ENCODE measurements around the gene ERLIN1. TPM values are rescaled to one million over a fixed set of nuclear protein-coding genes. Genes with fewer than 3 reads are reported as not detected.

Gene ERLIN1
- total RNA-seq, 1 experiment from 2014 or later: 42.5 TPM

DNA sequence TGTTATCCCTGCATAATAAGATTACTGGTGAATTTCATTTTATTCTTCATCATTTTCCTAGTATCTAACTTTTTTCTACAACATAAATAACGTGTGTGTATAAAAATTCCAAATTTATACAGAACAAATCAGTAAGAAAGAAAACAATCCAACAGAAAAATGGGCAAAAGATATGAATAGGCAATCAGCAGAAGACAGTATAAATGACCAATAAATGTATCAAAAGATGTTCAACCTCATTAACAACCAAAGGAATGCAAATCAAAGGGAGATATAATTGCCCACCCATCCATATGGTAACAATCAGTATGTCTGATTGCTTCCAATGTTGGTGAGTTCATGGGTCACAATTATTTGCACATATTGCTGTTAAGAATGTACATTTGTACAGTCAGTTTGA, 13.5 kb downstream of the ERLIN1 start:
- DNase-seq (ENCODE audit: low spot score): no peak

DNA sequence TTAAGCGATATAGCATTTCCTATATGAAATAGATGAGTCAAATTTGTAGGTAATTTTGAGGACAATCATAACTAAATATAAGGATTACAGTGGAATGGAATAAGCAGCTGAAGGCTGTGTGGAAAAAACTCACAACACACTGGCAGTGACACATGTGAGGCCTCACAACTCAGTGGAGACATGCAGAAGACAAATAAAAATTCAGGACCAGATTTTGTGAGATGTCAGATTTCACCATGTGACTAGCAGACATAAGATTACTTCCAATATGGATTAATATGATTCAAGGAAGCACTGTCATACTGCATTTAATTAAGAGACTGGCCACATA, 17.6 kb downstream of the ERLIN1 start:
- DNase-seq (ENCODE audit: low spot score): no peak

DNA sequence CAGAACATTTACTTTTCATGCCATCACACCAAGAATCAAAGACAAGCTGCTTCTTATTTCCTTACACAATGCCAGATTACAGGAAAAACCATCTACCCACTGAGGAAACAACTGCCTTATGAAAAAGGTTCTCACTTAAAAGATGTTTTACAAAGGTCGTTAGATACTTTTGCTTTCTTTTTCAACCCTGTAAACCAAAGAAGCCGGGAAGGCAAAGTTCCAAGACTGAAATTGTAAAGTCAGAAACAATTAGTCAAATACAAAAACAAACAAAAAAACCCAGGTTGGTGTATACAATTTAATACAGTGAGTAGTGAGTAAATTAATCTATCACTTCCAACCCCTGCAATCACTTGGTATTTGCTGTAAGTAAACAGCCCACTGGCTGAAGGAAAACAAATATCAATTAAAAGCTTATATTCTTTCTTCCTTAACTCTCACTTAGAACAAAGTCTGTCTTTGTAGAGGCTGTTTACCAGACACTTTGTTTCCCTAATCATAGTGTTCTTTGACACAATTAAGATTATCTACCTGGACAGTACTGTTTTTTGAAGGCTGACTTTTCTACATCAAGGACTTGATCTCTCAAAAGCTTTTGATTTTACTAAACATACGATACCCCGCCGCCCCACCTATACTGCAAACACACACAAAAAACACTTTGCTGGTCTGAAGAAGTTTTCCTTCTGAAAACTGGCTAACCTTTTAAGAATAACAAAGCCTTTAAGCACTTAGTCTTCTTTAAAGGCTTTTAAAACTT, 18.1 kb downstream of the ERLIN1 start:
- no peak for DNase-seq (ENCODE audit: low spot score)

DNA sequence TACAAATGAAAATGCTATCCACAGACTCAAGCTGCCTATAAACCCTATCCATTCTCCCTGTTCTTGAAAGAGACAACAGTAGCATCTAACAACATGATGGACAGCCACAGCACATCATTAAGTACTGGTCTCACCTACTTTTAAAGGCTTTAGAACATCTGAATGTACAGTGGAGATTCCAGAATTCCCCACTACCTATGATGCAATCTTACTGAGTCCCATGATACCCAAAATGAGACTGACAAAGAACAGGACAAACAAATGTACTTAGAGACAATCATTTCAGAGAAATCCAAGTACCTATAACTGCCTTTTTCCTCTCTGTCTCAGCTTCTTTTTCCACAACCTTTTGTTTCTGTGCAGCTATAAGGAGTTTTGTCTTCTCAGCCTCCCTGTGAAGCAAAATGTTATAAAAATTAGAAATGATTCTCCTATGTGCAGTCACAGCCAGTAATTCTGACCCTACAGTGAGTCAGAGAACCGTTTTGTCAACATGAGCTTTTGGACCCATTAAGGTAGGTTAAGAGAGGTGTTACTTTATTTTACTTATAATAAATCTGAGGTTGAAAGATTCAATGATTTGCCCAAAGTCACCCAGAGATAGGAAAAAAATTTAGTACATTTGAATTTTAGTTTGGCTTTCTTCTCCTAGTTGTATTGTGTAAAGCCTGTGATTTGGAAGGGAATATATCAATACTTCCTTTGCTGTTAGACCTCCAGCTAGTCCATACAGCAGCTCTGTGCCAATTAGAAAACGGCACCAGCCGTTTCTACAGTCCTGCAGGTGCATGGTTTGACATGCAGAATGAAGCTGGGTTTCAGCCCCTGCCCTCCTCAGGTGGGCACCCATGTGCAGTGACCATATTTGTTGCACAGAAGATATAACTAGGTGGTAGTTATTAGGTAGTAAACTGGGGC, 21.9 kb downstream of the ERLIN1 start:
- no peak for DNase-seq (ENCODE audit: low spot score)

DNA sequence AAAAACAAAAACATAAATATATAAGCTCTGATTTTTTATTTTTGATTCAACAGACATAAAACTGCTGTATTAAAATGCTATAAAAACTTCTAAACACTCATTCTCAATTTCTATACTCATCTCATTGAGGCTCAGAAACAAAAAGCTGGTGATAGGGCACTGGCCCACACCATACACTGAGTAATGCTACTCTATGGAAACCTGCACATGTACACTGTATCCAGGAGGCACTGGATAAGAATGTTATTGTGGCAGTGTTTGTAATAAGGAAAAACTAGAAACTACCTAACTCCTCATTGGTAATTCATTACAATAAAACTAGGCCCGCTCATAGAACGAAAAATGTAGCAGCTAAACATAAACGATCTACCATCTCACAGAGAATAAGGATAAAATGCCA, 23.1 kb downstream of the ERLIN1 start:
- DNase-seq (ENCODE audit: low spot score): no peak

DNA sequence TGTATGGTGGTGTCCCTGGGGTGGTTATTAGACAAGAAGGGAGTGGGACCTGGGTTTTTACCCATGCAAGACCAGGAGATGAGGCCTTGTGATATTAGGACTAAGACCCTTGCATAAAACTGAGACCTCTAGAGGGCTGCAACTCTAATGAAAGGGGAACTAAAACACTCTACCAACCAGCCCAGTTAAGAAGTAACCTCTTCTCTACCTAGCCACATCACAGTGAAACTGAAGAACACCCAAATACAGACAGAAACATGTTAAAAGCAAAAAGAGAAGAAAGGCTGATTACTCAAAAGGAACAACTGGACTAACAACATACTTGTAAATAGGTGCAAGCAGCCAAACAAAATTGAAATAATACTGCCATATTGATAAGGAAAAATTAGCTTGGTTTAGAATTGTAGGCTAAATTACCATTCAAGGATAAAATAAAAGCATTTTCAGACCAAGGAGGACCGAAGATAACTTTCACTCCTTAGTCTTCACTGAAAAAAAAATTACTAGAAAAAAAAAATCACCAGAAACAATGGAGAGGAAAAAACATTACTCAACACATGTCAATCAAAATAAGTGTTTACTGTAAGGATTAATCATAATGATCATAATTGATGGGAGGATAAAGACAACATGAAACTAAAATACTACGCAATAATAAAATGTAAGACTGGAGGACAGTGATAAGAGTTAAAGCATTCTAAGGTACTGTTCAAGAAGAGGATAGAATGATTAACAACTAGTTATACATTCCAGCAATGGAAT, 27.6 kb downstream of the ERLIN1 start:
- DNase-seq (ENCODE audit: low spot score): no peak

DNA sequence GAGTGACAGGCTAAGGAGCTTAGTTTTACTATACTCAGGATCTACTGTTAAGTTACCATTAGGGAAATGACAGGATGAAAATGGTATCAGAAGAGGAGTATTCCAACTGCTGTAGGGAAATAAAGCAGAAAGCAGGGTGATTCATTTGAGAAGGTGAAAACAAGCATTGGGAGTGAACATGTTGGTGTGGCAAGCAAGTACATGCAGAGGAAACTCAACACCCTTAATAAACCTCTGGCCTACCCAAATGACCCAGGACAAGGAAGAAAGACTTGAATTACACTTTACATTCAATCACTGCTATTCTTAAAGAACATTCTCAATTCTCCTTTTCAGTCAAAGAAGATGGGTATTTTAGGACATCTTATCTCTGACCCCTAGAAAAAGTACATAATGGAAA, 28.7 kb downstream of the ERLIN1 start:
- no peak for DNase-seq (ENCODE audit: low spot score)

DNA sequence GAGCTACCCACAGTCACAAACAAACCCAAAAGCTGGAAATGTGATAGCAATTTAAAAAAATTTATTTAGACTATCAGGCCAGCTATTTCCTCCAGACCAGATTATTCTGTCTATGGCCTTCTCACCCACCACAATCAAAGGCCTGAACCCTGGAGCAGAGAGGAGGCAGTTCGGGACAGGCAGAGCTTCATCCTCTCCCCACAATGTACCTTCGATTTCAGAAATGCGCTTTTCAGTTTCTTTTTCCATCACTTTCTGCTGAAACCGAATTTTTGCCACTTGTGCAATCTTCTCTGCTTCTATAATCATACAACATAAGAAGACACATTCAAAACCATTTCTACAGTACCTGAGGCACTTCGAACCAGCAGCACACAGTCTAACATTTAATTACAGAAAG, 29.9 kb downstream of the ERLIN1 start:
- DNase-seq (ENCODE audit: low spot score): no peak

DNA sequence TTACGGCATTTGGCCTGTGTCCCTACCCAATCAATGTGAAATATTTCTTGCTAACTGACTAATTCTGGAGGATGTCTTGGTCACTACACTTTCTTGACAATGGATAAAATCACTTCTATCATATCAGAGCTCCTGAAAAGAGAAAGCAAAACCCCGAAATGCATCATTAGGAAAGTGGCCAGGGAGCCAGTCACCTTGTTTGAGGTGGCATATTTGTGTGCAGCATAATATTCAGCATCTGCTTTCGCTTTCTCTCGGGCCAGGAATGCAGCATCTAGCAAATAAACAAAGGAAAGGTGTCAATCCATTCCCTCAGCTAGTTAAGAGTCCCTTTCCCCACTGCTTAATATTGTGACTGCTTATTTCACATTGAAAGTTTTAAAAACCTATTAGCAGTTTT, 31.2 kb downstream of the ERLIN1 start:
- DNase-seq (ENCODE audit: low spot score): no peak

DNA sequence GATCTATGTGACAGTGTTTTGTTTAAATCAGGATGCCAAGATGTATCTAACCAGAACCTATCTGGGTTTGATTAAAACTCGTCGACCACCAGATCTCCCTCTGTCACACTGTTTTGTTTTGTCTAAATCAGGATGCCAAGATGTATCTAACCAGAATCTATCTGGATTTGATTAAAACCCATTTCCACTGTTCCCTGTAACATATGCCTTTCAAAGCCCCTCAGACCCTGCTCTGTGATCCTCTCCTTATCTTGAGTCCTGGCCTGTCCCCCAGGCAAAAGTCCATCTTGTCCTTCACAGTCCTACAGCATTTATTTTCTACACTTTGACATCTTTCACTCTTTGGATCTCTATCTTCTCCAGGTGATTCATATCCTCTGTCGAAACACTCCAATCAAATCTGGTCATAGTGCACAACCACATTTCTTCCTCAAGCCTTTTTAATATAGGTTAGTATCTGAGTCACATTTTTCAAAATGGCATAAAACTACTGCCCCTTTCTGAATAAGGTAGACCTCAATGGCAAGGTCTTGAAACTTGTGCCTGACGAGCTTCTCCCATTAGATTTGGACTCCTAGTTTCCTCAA, 32.5 kb downstream of the ERLIN1 start:
- DNase-seq (ENCODE audit: low spot score): no peak

DNA sequence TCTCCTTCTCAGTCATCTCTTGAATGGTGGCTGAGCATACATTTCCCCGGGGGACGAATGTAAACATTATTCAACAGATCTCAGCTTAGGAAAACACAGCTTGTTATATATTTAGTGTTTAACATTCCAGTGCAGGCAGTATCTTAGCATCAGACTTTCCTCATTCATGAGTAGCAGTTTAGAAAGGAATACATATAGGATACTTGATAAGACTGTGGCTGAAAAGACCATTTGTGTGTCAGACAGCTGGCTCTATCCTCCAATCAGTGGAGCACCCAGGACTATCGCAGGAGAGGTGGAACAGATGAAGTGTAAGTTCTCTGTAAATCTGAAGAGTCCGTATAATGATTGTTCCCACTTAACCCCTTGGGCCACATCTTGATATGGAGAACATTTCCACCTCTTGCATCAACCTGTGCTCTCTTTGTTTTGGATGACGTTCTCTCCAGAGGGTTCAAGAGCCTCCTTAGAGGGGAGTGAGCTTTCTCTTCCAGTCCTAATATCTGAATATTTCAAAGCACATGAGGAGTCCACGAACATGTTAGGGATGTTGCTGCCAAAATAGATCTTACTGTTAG, 34.0 kb downstream of the ERLIN1 start:
- DNase-seq (ENCODE audit: low spot score): no peak

DNA sequence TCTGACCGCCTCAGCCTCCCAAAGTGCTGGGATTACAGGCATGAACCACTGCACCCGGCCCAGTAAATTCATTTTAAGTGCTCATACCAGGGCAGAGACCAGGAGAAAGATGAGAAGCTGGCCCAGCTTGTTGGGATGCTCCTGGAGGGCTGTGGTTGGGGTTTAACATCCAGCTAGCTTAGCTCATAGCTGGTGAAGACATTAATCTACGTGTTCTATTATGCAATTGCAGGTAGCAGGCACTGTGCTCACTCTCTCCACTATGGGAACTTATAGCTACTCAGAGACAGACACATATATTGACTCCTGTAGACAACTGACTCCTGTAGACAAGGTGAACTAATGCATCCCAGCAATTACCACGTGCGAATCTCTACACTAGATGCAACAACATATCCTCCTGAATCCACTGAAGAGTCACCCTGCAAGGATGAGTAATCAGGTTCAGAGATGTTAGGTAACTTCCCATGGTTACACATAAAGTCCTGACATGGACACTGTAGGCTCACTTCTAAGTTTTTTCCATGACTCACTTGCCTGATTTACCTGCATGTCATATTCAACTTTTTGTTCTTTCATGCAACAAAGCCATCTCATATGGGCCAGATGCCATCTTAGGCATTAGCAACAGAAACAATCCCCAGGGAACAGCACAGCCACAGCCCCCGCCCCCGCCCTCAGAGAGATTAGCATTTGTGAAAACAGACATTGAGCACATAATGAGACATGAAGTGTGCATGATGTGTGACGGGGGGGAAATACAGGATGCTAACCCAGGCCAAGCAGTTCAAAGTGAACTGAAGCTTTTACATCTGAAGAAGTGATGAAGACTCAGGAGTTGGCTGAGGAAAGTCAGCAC, 37.2 kb downstream of the ERLIN1 start:
- no peak for DNase-seq (ENCODE audit: low spot score)

DNA sequence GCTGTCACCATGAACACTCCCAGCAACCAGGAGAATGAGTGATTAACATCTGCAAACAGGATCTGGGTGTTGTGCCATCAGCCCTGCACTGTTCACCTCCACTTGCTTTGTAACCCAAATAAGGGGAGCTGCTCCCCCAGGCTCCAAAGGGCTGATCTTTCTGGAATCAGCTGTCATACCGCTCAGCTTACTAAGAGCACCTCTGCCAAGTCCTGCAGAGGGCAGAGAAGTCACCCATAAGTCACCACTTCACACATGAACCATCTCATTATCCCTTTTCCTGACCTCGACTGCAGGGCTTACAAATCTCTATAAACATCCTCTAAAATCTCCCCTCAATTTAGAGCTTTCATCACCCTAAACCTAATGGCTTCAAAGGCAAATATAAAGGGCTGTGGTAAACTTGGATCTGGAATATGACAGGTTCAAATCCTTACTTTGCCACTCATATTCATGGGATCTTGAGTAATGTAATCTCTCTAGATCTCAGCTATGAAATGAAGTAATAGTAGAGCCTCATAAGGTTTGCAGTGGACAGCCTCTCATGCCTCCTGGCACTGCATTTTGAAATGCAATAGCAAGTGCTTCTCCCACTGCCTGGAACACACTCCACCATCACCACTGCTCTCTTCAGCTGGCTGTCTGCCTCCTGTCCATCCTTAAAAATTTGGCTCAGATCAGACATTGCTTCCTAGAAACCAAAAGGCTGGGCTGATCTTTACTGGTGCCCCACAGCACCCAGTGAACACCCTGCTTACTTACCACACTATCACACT, 38.8 kb downstream of the ERLIN1 start:
- DNase-seq (ENCODE audit: low spot score): no peak

DNA sequence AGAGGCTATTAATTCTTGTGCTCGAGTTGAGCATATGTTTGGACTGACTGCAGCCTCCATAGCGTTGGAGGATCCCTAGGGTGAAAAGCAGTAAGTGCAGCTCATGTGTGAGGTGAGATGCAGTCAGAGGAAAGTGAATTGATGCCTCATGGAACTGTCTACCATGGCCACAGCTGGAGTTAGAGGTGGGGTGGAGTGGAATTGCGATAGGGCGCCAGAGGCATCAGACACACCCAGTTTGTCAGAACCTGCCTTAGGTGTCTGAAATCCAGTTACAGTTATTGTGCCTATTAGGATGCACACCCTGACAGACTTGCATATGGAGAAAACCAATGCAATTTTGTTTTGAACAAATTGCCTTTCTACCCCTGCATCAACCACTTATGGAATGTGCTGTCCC, 39.4 kb downstream of the ERLIN1 start:
- DNase-seq (ENCODE audit: low spot score): no peak

DNA sequence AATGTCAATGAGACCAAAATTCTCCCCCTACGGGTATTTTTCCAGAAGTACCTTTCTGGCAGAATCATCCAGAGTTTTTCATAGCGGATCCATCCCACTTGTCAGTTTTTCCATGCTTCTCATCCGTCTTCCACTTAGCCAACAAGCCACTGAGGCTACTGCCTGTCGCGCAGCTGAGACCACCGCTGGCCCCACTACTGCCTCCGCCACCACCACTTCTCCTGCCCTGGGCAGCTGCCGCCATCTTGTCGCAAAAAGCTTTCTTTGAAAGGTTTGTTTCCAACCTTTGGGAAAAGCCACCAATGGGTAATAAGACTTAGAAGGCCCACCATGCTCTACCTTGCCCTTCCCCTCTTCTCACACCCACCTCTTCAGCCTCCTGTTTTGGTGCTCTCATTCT, 42.1 kb downstream of the ERLIN1 start:
- DNase-seq (ENCODE audit: low spot score): no peak

DNA sequence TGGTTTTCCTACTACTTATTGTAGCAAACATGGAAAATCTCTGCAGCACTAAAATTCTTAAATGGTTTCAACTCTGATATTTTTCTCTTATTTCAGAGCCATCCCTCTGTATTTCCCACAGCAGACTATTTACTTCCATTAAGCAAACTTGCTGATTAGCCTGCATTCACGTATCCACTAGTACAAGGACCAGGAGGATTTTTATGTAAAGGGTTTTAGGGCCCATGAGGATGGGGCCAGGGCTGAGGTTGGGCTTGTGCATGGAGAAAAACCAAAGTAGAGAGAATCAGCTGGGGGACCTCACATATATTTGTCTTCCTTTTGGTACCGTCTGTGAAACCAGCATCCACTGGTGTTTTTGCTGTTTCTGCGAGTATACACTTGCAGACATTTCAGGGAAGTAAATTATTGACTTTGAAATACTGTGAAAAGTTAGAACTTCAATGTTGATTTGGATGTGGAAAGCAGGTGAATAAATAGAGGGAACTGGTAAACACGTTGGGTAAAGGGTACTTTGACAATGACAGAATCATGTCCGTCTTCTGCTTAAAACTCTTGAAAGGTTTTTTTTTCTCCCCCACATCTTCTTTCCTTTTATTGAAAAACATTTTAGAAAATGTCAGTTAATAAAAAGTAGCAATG, 44.3 kb downstream of the ERLIN1 start:
- DNase-seq (ENCODE audit: low spot score): no peak

DNA sequence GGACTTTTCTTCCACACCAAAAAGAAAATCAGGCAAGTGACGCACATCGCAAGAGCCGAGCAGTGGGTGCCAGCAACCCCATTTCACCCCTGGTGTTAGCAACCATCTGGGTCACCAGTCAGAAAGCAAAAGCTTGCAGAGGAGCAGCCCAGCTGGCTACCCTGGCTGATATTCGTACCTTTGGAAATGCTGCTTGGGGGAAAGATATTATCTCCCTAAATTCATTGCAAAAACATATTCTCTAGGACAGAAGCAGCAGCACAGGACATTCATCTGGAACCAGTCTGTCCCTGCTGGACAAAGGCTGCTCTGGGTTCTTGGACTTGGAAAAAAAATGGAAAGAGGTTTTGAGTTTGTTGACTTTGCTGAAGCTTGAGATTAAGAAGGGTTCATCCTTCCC, 45.8 kb downstream of the ERLIN1 start:
- no peak for DNase-seq (ENCODE audit: low spot score)

DNA sequence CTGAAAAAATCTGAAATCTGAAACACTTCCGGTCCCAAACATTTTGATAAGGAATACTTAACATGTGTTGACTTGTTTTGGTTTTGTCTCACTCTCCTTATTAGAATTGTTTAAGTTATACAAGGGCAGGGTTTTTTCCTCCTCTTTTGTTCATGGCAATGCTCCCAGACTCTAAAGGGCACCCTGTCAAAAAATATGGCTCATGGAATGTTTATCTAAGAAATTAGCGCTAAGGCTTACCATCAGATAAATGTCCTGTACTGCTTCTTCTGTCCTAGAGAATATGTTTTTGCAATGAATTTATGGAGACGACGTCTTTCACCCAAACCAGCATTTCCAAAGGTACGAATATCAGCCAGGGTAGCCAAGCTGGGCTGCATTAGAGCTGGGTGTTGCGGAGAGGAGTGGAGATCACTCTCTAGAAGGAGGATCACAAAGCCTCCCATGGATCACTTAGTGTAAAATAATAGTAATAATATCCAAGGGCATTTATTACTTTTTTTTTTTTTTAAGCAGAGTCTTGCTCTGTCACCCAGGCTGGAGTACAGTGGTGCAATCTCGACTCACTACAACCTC, 46.8 kb downstream of the ERLIN1 start:
- no peak for DNase-seq (ENCODE audit: low spot score)

DNA sequence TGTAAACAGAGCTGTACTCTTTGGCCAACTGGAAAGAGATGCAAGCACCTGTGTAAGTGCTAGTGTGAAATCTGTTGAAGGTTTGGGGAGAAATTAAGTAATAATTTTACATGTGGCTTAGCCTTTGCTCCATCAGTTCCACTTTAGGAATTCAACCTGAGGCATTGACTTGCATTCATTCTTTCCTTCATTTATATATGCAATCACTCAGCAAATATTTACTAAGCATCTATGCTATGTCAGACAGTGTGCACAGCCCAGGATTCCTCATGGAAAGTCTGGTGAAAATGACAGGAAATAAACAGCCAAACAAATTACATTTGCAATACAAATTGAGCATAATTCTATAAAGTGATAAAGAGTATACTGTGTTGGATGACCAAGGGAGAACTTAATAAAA, 50.3 kb downstream of the ERLIN1 start:
- DNase-seq (ENCODE audit: low spot score): no peak

Data from H4 (cell line).